IPS-18a (cell line): ENCODE data around the gene COMMD7.

ENCODE experiments used
- H3K27ac ChIP-seq: one replicate; pipeline ENCODE4 v1.5.1; 2013; ENCODE audit warnings: low read length
- H3K27me3 ChIP-seq: one replicate; pipeline ENCODE4 v1.6.1; 2013; ENCODE audit warnings: mild to moderate bottlenecking, low read length; ENCODE audit not compliant: control insufficient read depth, insufficient read depth
- H3K36me3 ChIP-seq: one replicate; pipeline ENCODE4 v1.6.1; 2013; ENCODE audit warnings: low read depth, low read length; ENCODE audit not compliant: control insufficient read depth
- H3K4me1 ChIP-seq: one replicate; pipeline ENCODE4 v1.6.1; 2013; ENCODE audit warnings: low read depth, low read length; ENCODE audit not compliant: control insufficient read depth
- H3K4me3 ChIP-seq: one replicate; pipeline ENCODE4 v1.5.1; 2013; ENCODE audit warnings: low read length
- H3K9ac ChIP-seq: one replicate; pipeline ENCODE4 v1.6.1; 2013; ENCODE audit warnings: mild to moderate bottlenecking, low read length, moderate library complexity
- H3K9me3 ChIP-seq: one replicate; pipeline ENCODE4 v1.6.1; 2013; ENCODE audit warnings: low read depth, low read length; ENCODE audit not compliant: control insufficient read depth

Gene COMMD7

GRCh38 chr20:32681175-32682084, 61.8 kb downstream of the COMMD7 start:
- Histone ChIP-seq H3K9ac (no peak overlapping the region), H3K36me3 (no peaks in the 10 kb centered on the region), H3K27me3 (no peaks in the 10 kb centered on the region), H3K4me3 (no peak overlapping the region), H3K27ac (peak overlapping the region; percentile 11), H3K9me3 (no peaks in the 10 kb centered on the region), H3K4me1 (peaks cover 16% of the 10 kb centered on the region)

DNA sequence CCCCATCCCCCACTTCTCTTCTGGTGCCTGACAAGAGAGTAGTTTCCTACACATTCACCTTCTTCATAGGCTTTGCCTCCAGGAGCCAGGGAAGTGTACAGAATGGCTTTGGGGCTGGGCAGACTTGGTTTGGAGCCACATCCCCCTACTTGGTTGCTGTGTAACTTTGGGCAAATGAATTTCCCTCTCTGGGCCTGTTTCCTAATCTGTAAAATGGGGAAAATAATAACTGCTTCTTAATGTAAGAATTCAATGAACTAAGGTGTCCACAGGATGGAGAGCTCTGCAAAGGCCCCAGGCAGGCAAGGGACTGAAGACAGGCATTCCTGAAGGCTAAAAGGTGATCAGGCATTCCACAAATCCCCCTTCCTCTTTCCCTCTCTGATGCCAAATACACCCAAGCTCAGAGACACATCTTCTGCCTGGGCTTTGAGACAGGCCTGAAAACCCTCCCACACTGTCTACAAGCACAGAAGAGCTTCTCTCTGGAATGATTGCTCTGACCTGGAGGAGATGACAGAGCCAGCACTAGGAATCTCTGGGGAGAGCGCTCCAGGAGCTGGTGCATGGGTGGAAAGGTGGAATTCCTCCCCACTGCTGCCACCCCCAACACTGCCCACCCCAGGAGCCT, 62.6 kb downstream of the COMMD7 start:
- peaks cover 16% of the 10 kb centered on the region for H3K4me1 ChIP-seq
- H3K27me3 ChIP-seq: no peaks in the 10 kb centered on the region
- H3K9ac ChIP-seq: no peak overlapping the region
- peak overlapping the region; percentile 11 for H3K27ac ChIP-seq
- H3K4me3 ChIP-seq: no peak overlapping the region
- no peaks in the 10 kb centered on the region for H3K36me3 ChIP-seq
- no peaks in the 10 kb centered on the region for H3K9me3 ChIP-seq

- no peaks in the 10 kb centered on the region for H3K27me3 ChIP-seq
- H3K36me3 ChIP-seq: no peaks in the 10 kb centered on the region
- no peak overlapping the region for H3K4me3 ChIP-seq
- H3K4me1 ChIP-seq: peaks cover 23% of the 10 kb centered on the region
- H3K27ac ChIP-seq: no peak overlapping the region
- H3K9ac ChIP-seq: no peak overlapping the region
- no peaks in the 10 kb centered on the region for H3K9me3 ChIP-seq
Observed at GRCh38 chr20:32678948-32679347, 64.3 kb downstream of the COMMD7 start.

DNA sequence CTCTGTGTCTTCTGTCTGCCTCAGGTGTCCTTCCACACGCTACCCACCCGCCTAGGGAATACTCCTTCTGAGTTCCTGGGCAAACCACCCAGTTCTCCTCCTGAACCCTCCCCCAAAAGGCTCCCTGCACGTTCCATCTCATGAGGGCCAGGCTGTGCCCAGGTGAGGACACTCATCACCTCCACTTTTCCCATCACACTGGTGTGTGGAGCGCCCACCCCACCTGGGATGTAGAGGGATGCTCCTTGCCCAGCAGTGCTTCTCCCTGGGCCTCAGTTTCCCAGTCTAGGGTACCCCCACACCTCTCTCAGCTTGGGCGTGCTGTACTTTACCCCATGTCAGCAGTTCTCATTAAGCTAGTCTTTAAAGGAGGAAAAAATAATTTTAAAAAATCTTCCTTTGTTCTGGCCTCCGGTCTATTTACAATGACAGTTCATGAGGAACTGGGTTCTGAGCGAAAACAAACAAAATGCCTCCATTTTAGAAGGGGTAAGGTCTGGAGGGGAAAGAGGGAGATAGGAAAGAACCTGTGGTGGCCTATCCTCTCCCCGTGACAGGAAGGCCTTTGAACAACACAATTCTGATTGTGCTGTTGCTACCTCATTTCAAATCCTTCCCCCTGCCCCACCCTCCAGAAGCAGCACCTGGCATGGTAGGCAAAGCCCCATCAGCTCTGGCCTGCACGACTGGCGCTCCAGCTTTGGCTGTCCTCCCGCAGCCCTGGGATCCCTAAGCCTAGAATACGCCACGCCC, 67.9 kb downstream of the COMMD7 start:
- Histone ChIP-seq H3K4me1 (peaks cover 20% of the 10 kb centered on the region), H3K9me3 (no peaks in the 10 kb centered on the region), H3K4me3 (no peak overlapping the region), H3K27me3 (no peaks in the 10 kb centered on the region), H3K9ac (no peak overlapping the region), H3K27ac (no peak overlapping the region), H3K36me3 (no peaks in the 10 kb centered on the region)

- Histone ChIP-seq H3K27ac (no peak overlapping the region), H3K4me3 (no peak overlapping the region), H3K4me1 (peaks cover 18% of the 10 kb centered on the region), H3K27me3 (no peaks in the 10 kb centered on the region), H3K9me3 (no peaks in the 10 kb centered on the region), H3K36me3 (no peaks in the 10 kb centered on the region), H3K9ac (no peak overlapping the region)
Observed at GRCh38 chr20:32674362-32674789, 68.9 kb downstream of the COMMD7 start.

GRCh38 chr20:32672982-32673851, 70.0 kb downstream of the COMMD7 start:
- Histone ChIP-seq H3K27me3 (no peaks in the 10 kb centered on the region), H3K9ac (no peak overlapping the region), H3K4me1 (peaks cover 18% of the 10 kb centered on the region), H3K9me3 (no peaks in the 10 kb centered on the region), H3K27ac (no peak overlapping the region), H3K36me3 (no peaks in the 10 kb centered on the region), H3K4me3 (no peak overlapping the region)

DNA sequence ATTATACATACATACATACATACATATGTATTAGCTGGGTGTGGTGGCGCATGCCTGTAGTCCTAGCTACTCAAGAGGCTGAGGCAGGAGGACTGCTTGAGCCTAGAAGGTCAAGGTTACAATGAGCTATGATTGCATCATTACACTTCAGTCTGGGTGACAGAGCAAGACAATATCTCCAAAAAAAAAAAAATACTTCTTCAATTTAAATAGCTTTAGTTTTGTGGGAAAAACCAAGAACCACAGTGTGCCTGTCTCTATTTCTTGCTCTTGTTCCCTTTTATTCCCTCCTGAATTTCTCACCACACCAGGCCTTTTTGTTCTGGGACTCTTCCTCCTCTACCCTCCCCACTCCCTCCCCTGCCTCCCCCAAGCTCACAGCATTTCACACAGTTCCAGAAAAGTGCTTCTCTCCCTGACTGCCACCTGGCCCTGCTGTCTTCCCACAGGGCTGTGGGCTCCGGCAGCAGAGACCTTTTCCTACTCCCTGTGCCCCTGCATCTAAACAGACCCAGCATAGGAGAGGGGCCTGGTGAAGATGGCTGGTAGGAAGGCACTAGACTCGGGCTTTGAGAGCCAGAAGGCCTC, 70.8 kb downstream of the COMMD7 start:
- Histone ChIP-seq H3K4me1 (peaks cover 18% of the 10 kb centered on the region), H3K27me3 (no peaks in the 10 kb centered on the region), H3K9me3 (no peaks in the 10 kb centered on the region), H3K9ac (no peak overlapping the region), H3K36me3 (no peaks in the 10 kb centered on the region), H3K27ac (no peak overlapping the region), H3K4me3 (no peak overlapping the region)

DNA sequence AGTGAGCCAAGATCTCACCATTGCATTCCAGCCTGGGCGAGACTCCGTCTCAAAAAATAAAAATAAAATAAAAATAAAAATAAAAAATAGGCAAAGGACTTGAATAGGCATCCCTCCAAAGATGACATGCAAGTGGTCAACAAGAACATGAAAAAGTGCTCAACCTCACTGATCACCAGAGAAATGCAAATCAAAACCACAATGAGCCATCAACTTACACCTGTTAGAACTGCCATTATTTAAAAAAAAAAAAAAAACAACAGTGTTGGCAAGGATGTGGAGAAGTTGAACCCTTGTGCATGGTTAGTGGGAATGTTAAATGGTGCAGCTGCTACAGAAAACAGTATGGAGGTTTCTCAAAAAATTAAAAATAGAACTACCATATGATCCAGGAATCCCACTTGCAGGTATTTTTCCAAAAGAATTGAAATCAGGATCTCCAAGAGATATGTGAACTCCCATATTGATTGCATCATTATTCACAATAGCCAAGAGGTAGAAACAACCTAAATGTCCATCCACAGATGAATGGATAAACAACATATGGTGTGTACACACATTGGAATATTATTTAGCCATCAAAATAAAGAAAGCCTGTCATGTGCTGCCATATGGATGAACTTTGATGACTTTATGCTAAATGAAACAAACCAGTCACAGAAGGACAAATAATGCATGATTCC, 72.4 kb downstream of the COMMD7 start:
- Histone ChIP-seq H3K4me3 (no peak overlapping the region), H3K9me3 (no peaks in the 10 kb centered on the region), H3K27ac (no peak overlapping the region), H3K4me1 (peaks cover 18% of the 10 kb centered on the region), H3K27me3 (no peaks in the 10 kb centered on the region), H3K36me3 (no peaks in the 10 kb centered on the region), H3K9ac (no peak overlapping the region)

GRCh38 chr20:32667027-32667426, 76.2 kb downstream of the COMMD7 start:
- Histone ChIP-seq H3K4me1 (no peaks in the 10 kb centered on the region), H3K9me3 (no peaks in the 10 kb centered on the region), H3K36me3 (no peaks in the 10 kb centered on the region), H3K27me3 (no peaks in the 10 kb centered on the region), H3K4me3 (no peak overlapping the region), H3K9ac (no peak overlapping the region), H3K27ac (no peak overlapping the region)

DNA sequence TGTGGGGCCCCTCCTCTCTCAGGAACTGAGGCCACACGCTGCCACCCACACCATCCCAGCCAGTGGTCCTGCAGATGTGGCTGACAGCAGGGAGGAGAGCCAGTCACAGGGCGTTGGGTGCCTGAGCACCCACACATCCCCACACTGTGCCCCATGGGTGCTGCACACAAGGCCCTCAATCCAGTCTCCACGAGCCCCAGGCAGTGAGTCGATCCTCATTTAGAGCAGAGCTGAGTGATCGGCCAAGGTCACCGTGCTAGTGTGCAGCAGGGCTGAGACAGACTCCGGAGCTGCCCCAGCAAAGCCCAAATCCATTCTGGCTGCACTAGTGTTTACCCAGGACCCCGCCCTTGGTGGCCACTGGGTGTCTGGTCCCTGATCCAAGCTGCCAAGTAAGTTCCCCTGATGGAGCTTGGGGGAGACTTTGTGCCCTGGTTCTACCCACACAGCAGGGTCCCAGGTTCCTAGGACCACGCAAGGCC, 78.5 kb downstream of the COMMD7 start:
- Histone ChIP-seq H3K36me3 (no peaks in the 10 kb centered on the region), H3K9ac (no peak overlapping the region), H3K9me3 (no peaks in the 10 kb centered on the region), H3K4me3 (no peak overlapping the region), H3K27me3 (no peaks in the 10 kb centered on the region), H3K27ac (no peak overlapping the region), H3K4me1 (no peaks in the 10 kb centered on the region)
